ENCODE results near the gene EIF3J.

The EIF3J gene

DNA sequence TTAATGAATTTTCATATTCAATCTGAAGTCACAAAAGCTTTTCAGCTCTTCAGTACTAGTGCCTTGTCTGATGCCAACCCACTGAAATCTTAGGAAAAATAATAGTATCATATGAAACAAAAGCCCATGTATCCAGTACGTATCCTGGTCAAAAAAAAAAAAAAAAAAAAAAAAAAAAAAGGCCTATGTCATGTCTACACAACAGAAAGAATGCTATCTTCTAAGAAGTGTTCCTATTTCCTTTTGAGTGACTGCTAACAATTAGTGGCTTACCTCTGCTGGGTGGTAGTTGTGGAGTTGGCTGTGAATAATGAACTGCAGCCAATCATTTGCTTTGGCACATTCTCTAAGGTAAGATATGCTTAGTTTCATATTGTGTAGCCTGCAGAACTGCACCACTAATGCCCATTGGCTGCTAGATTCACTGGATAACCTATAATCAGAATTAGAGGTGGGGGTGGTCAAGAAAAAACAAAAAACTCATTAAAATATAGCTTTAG, 59.6 kb downstream of the EIF3J start:
- DNase-seq (ENCODE audit: low read depth) = no peak
- peaks cover 81% of the 10 kb centered on the region for H3K36me3 ChIP-seq (ENCODE audit: control insufficient read depth, insufficient read depth, low read length, severe bottlenecking)
- H3K4me3 ChIP-seq (ENCODE audit: low read length) = no peak overlapping the region
- no peak overlapping the region for H3K9ac ChIP-seq (ENCODE audit: low read length)
- H3K27me3 ChIP-seq (replicated peaks; ENCODE audit: control insufficient read depth, insufficient read depth, low read length) = no peaks in the 10 kb centered on the region
- H3K9me3 ChIP-seq (ENCODE audit: control insufficient read depth, low read length) = no peaks in the 10 kb centered on the region
- no peaks in the 10 kb centered on the region for H3K4me1 ChIP-seq (ENCODE audit: control insufficient read depth, insufficient read depth, low read length)

DNA sequence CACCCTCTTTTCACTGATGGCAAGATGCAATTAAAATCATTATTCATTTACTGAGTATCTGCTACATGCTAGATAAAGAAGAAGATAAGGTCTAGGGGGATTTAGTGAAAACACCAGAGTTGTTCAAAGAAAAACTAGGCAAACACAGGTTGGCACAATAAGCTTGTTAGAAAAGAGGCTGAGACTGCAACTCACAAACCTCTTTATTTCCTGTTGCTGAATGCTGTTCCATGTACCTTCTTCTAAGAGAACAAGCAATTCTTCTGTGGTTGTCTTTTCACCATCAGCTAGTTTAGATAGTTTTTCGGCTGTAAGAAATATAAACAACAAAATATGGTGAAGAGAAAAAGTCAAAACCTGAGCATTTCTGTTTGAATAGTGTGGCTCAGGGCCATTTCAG, 61.1 kb downstream of the EIF3J start:
- no peaks in the 10 kb centered on the region for H3K9me3 ChIP-seq (ENCODE audit: control insufficient read depth, low read length)
- H3K9ac ChIP-seq (ENCODE audit: low read length) = no peak overlapping the region
- no peak for DNase-seq (ENCODE audit: low read depth)
- no peak overlapping the region for H3K4me3 ChIP-seq (ENCODE audit: low read length)
- no peaks in the 10 kb centered on the region for H3K27me3 ChIP-seq (replicated peaks; ENCODE audit: control insufficient read depth, insufficient read depth, low read length)
- H3K4me1 ChIP-seq (ENCODE audit: control insufficient read depth, insufficient read depth, low read length) = no peaks in the 10 kb centered on the region
- H3K36me3 ChIP-seq (ENCODE audit: control insufficient read depth, insufficient read depth, low read length, severe bottlenecking) = peaks cover 83% of the 10 kb centered on the region

DNA sequence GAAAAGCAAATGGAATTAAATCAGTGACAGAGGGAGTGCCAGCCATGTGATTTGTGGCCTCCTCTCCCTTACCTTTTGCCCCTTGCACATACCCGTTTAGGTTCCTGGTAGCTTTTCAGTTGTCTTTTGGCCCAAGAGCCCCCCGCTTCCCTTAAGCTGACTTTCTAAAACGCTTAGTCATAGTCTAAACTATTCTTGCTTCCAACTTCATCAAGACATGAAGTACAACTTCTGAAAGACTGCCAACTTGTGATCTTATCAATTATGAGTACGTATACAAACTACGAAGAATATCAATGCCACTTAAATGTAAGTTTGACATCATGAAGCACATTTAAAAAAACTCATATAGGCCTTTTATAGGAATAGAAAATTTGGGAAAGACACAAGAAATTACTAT, 61.9 kb downstream of the EIF3J start:
- Histone ChIP-seq H3K27me3 (replicated peaks; ENCODE audit: control insufficient read depth, insufficient read depth, low read length) (no peaks in the 10 kb centered on the region), H3K4me3 (ENCODE audit: low read length) (no peak overlapping the region), H3K4me1 (ENCODE audit: control insufficient read depth, insufficient read depth, low read length) (no peaks in the 10 kb centered on the region), H3K36me3 (ENCODE audit: control insufficient read depth, insufficient read depth, low read length, severe bottlenecking) (peaks cover 86% of the 10 kb centered on the region), H3K9ac (ENCODE audit: low read length) (no peak overlapping the region), H3K9me3 (ENCODE audit: control insufficient read depth, low read length) (no peaks in the 10 kb centered on the region)
- DNase-seq (ENCODE audit: low read depth) = peak; percentile 76

DNA sequence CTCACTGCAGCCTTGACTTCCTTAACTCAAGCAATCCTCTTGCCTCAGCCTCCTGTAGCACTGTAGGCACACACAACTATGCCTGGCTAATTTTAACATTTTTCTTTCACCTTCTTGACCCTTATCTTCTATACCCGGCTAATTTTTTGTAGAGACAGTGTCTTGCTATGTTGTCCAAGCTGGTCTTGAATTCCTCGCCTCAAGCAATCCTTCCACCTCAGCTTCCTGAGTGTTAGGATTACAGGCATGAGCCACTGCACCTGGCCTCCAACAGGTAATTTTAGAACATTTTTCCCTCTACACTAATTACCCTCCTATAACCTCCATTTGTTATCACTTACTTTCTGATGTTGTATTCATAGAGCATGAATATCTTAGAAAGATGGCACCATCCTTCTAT, 66.2 kb downstream of the EIF3J start:
- Histone ChIP-seq H3K9me3 (ENCODE audit: control insufficient read depth, low read length) (no peaks in the 10 kb centered on the region), H3K27me3 (replicated peaks; ENCODE audit: control insufficient read depth, insufficient read depth, low read length) (no peaks in the 10 kb centered on the region), H3K4me3 (ENCODE audit: low read length) (no peak overlapping the region), H3K9ac (ENCODE audit: low read length) (no peak overlapping the region), H3K36me3 (ENCODE audit: control insufficient read depth, insufficient read depth, low read length, severe bottlenecking) (peaks cover 91% of the 10 kb centered on the region), H3K4me1 (ENCODE audit: control insufficient read depth, insufficient read depth, low read length) (no peaks in the 10 kb centered on the region)
- no peak for DNase-seq (ENCODE audit: low read depth)

- DNase-seq (ENCODE audit: low read depth) = no peak
- Histone ChIP-seq H3K36me3 (ENCODE audit: control insufficient read depth, insufficient read depth, low read length, severe bottlenecking) (peaks cover 85% of the 10 kb centered on the region), H3K9me3 (ENCODE audit: control insufficient read depth, low read length) (no peaks in the 10 kb centered on the region), H3K9ac (ENCODE audit: low read length) (no peak overlapping the region), H3K27me3 (replicated peaks; ENCODE audit: control insufficient read depth, insufficient read depth, low read length) (no peaks in the 10 kb centered on the region), H3K4me3 (ENCODE audit: low read length) (no peak overlapping the region), H3K4me1 (ENCODE audit: control insufficient read depth, insufficient read depth, low read length) (no peaks in the 10 kb centered on the region)
These were observed 69.8 kb downstream of the EIF3J start for GRCh38 chr15:44606740-44607139.

Measured in adipocyte (in vitro differentiated cells).